CD4-positive, alpha-beta T cell treated with Interleukin-17A for 1 hour (primary cell): ENCODE data around the gene COLEC12.

Experiments
- DNase-seq: peaks from one replicate; pipeline ENCODE4 v3.0.0-alpha.2; 2020

COLEC12 gene

GRCh38 chr18:434410-434809 lies 66.1 kb downstream of the COLEC12 start:
- DNase-seq: no peak

DNA sequence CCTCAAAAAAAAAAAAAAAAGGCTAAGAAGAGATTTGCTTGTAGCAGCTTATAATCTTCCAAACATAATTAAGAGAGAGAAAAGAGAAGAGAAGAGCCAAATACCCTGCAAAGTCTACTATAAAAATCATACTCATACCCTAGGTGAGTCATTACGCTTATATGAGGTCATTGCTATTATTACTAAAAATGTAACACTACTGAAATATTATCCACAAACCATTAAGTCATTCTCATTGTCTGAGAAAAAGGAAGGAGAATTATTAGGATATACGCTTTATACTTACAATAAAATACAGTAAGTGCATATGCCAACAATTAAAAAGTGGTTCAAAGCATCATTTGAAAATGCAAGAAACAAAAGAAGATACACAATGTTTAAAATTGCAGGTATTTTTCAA lies 66.5 kb downstream of the COLEC12 start:
- DNase-seq: no peak

DNA sequence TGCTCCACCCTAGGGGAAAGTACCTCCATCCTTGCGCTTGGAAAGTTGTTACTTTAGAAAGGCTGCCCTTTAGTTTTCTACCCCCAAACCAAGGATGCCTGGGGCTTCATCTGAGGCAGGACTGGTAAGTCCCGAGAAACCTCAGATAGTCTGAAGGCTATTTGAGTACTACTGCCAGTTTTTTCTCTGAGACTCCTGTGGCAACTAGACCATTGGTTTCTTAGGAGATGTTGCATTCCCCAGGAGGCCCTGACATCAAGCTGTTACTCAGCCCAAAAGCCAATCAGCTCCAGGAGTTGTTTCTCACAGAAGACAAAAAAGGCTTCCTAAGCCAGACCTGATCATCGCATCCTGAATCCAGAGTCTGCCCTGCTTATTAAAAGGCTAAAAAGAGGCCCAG lies 67.2 kb downstream of the COLEC12 start:
- DNase-seq: no peak

- no peak for DNase-seq
Observed at GRCh38 chr18:432791-433190, 67.7 kb downstream of the COLEC12 start.

DNA sequence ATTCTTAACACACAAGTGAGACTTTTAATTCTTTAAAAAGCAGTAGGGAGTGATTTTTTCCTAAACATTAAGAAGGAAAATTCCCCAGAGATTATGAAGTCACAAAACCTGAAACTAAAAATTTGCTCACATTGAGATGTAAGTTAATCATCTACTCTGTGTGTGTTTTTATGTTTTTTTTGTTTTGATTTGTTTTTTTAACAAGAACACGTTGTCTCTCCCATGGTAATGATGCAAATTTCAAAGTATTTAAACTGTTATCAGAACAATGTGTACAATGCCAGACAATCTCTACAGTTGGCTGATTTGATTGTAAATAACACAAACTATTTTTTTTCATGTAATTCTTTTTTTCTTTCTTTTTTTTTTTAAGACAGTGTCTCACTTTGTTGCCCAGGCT lies 71.5 kb downstream of the COLEC12 start:
- DNase-seq: no peak

DNA sequence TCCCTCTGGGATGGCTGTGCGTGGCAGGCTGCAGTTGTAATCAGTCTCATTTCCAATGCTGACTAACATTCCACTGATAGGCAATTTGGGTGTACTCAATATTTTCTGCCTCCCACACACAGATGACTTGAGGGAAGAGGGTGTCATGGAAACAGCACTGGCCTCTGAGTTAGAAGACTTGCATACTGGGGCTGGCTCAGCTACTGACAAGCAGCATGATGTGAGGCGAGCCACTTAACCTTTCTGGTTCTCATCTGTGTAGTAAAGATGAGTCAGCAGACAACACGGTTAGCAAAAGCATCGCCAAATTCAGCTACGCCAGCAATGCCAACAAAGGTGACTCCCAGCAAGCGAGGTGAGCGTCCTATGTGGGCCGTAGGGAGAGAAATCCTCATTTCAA lies 73.5 kb downstream of the COLEC12 start:
- DNase-seq: no peak

DNA sequence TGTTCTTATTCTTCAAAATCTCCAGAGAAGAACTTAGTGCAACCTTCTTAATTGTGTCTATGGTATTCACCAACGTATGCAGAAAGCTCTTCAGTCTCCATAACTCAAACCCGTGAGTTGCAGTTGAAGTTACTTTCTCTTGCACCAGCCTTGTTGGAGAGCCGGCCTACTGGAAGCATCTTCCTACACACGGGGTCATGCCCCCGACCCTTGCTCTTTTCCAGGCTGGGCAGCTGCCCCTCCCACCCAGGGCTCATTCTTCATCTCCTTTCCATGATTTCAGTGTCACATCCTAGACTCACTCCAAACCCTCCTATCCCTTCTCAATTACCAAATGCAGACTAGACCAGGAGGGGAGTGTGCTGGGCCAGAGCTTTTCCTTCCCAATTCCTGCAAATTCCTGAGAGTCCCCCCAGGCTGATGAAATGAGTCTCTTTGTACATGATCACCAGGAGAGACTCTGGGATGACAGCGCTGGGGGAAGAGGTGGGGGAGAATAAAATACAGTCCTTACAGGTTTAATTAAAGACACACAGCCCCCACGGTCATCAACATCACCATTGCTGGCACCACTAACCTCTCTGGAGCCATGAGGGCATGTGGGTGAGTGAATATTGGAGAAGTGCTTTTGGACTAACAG lies 75.3 kb downstream of the COLEC12 start:
- DNase-seq: no peak

DNA sequence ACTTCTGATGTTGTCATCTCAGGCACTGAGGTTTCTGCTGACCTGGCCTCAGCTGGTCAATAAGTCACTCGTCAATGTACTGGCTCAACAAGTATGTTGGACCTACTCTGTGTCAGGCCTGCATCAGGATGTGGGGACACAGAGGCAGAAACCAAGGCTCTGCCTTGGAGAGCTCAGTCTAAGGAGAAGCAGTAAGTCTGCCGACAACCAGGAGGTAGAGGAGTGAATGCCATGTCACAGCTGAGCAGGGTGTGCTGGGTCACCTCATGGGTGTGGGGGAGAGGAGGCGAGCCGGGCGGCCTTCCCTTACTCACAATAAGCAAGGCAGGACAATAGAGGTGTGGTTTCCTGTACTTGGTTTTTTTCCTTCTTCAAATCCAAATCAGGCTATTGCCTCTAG lies 75.8 kb downstream of the COLEC12 start:
- DNase-seq: no peak

DNA sequence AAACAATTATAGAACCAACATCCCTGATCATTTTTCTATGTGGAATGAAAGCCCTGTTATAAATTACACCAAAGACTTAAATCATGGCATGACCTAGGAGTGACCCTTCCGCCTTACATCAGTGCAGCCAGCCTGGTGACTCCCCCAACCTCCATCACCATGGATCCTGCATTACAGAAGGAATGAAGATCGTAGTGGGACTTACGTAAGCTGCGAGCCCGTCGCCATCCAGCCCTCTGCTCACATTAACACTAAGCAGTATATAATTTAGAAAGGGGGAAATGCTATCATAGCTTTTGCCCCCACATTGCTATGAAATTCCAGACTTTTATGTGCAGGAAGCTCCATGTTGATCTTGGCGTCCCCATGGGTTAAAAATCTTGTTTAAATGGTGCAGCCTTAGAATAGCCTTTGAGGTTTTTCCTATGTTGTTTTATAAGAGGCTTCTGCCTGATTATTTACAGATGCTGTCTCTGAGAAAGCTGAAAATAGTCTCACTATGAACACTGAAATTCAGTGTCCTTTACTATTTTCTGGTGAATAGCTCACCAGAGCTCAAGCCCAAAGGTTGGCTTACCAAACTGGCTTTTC lies 76.3 kb downstream of the COLEC12 start:
- DNase-seq: no peak

DNA sequence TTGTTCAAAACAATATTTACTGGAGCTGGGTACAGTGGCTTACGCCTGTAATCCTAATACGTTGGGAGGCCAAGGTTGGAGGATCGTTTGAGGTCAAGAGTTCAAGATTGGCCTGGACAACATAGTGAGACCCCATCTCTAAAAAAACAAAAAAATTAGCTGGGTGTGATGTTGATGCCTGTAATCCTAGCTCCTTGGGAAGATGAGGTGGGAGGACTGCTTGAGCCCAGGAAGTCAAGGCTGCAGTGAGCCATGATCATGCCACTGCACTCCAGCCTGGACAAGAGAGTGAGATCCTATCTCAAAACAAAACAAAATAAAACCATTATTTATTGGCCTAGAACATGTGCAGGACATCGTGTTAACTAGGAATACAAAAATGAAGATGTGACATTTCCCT lies 77.5 kb downstream of the COLEC12 start:
- no peak for DNase-seq

GRCh38 chr18:421247-422155 lies 79.0 kb downstream of the COLEC12 start:
- no peak for DNase-seq

GRCh38 chr18:420661-421246 lies 79.7 kb downstream of the COLEC12 start:
- DNase-seq: no peak

GRCh38 chr18:419541-420175 lies 80.8 kb downstream of the COLEC12 start:
- DNase-seq: no peak

DNA sequence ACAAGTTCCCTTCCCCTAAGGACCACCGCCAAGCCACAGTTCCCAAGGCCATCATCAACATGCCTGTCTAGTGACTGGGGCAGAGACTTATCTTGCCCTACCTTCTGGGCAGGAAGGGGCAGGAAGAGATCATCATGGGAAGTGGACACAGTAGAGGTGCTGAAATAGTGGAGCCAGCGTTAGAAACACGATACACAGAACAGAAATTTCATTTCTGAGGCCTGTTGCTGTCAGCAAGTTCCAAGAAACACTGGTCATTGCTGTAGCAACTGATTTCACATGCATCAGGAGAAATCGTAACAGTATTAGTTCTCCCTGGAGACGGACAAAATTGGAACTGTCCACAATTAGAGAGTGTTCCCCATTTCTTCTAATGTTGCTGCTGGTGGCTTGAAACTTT lies 83.0 kb downstream of the COLEC12 start:
- no peak for DNase-seq

DNA sequence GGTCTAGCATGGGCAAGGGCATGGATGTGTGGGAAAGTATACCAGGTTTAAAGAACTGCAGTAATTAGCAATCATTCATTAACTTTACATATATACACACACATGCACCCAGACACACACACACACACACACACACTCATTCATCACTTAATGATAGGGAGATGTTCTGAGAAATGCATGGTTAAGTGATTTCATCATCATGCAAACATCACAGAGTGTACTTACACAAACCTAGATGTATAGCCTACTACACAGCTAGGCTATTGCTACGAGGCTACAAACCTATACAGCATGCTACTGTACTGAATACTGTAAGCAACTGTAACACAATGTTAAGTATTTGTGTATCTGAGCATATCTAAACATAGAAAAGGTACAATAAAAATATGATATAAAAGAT lies 83.6 kb downstream of the COLEC12 start:
- DNase-seq: no peak

GRCh38 chr18:415617-416612 lies 84.6 kb downstream of the COLEC12 start:
- DNase-seq: no peak

GRCh38 chr18:415047-415446 lies 85.5 kb downstream of the COLEC12 start:
- no peak for DNase-seq

- DNase-seq: no peak
Observed at GRCh38 chr18:413233-413632, 87.3 kb downstream of the COLEC12 start.

- no peak for DNase-seq
Observed at GRCh38 chr18:410047-410455, 90.5 kb downstream of the COLEC12 start.

DNA sequence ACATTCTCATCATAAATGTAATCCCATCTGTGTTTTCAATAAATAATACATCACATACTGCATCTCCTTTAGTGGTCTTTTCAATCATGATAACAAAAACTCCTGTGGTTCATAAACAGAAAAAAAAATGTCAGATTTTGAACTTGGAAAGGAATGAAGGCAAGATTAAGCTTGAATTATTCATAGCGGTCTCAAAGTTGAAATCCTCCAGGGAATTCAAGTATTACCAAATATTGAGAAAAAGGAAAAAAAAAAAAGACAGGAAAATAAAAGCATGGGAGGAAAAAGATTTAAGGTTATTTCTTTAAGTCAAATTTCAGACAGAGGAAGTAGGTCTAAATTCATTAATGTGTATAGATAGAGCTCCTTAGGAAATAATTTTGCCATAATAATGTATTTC lies 92.1 kb downstream of the COLEC12 start:
- no peak for DNase-seq

DNA sequence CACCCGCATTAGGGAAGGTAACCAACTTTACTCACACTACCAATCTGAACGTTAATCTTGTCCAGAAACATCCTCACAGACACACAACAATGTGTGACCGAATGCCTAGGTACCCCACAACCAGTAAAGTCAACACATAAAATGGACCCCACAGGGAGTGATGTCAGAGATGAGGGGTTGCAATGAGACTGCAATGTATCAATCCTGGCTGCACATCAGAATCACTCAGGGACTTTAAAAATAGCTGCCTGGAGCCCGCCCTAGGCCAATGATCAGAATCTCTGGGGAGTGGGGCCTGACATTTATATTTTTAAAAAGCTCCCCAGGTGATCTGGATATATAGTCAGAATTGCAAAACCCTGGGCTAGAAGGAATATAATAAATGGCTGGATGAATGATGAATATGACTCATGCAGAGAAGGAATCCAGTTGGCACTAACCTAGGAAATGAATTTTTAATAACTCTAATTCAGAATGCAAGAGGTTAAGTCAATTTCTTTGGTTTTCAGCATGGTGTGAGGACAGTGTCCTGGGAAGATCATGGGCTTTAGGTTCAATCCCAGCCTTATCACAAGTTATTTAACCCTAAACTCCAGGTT lies 92.8 kb downstream of the COLEC12 start:
- DNase-seq: no peak

DNA sequence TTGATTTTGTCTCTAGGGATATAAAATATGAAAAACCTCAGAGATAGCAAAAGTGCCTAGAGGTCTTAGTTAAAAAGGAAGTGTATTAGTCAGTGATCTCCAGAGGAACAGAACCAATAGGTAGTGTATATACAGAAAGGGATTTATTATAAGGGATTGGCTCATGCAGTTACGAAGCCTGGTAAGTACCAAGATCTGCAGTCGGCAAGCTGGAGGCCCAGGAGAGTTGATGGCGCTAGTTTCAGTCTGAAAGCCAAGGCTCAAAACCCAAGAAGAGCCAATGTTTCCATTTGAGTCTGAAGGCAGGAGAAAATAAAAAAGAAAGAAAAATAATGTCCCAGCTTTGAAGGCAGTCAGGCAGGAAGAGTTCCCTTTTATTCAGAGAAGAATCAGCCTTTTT lies 93.3 kb downstream of the COLEC12 start:
- DNase-seq: no peak
